GM10248 (cell line): Measurements from ENCODE around the gene CDHR3.
"Not testable (repeated sequence)": the region's sequence is repeated elsewhere in the genome, so short reads cannot be mapped to it uniquely, and the experiment has no call there.

ENCODE experiments used
- CTCF ChIA-PET: fragments of 300-600 bp; sonication (Branson Sonifier 250); formaldehyde crosslinking; extraction: SDS; loops from one replicate; lab custom pipeline; 2021; ENCODE audit warnings: antibody characterized with exemption; lab: Yijun Ruan, JAX
- POLR2A ChIA-PET: fragments of 350-650 bp; sonication (Branson Sonifier 250); formaldehyde crosslinking; extraction: SDS; loops from one replicate; lab custom pipeline; 2020; ENCODE audit warnings: antibody characterized with exemption; lab: Yijun Ruan, JAX
- DNase-seq: peaks from one replicate; pipeline ENCODE4 v3.0.0; 2012; ENCODE audit errors: extremely low spot score
- CTCF ChIP-seq: IDR thresholded peaks from 2 replicates; pipeline ENCODE4 v1.5.1; 2012; ENCODE audit warnings: mild to moderate bottlenecking, low read depth; ENCODE audit errors: extremely low read depth, missing control alignments, control extremely low read depth

CDHR3 gene

GRCh38 chr7:105976868-105977267 is 13.8 kb downstream of the CDHR3 start:
- TF ChIP-seq CTCF = no peak
- ChIA-PET CTCF (no interaction called here), POLR2A (no interaction called here)
- DNase-seq = no peak

GRCh38 chr7:105978035-105978434 is 15.0 kb downstream of the CDHR3 start:
- TF ChIP-seq CTCF = no peak
- no peak for DNase-seq
- ChIA-PET CTCF (interaction anchor here (1.6 kb wide), 1 partner anchor 176 kb away, joined by 3 read pairs; no protein-coding TSS in a partner anchor), POLR2A (no interaction called here)

- TF ChIP-seq CTCF = no peak
- DNase-seq = no peak
- ChIA-PET POLR2A (no interaction called here), CTCF (interaction anchor here (1.6 kb wide), 1 partner anchor 175 kb away, joined by 3 read pairs; no protein-coding TSS in a partner anchor)
Measured at GRCh38 chr7:105978974-105979373, 15.9 kb downstream of the CDHR3 start.

- TF ChIP-seq CTCF = no peak
- POLR2A ChIA-PET = no interaction called here
- CTCF ChIA-PET = interaction anchor here (1.6 kb wide), 1 partner anchor 175 kb away, joined by 3 read pairs; no protein-coding TSS in a partner anchor
- DNase-seq = no peak
Measured at GRCh38 chr7:105979405-105979804, 16.3 kb downstream of the CDHR3 start.

- no peak for DNase-seq
- TF ChIP-seq CTCF = no peak
- ChIA-PET CTCF (interaction anchor here (1.0 kb wide), 2 partner anchors 9 to 11 kb away, joined by 3 read pairs; no protein-coding TSS in a partner anchor), POLR2A (no interaction called here)
Measured at GRCh38 chr7:105980645-105981396, 17.8 kb downstream of the CDHR3 start.

- CTCF ChIA-PET = interaction anchor here (1.3 kb wide), 1 partner anchor 222 kb away, joined by 3 read pairs; no protein-coding TSS in a partner anchor
- POLR2A ChIA-PET = no interaction called here
- no peak for DNase-seq
- TF ChIP-seq CTCF = no peak
Measured at GRCh38 chr7:105982388-105982787, 19.3 kb downstream of the CDHR3 start.

GRCh38 chr7:105984808-105985207 is 21.7 kb downstream of the CDHR3 start:
- CTCF ChIA-PET = interaction anchor here (1.3 kb wide), 1 partner anchor 25 kb away, joined by 4 read pairs; no protein-coding TSS in a partner anchor
- POLR2A ChIA-PET, DNase-seq: not testable (repeated sequence)
